Liver (tissue), 9 donors: ENCODE results near the gene XPNPEP1. TPM values are rescaled to one million over a fixed set of nuclear protein-coding genes. Genes with fewer than 3 reads are reported as not detected.

ENCODE experiments used
- DNase-seq: peaks from one replicate; pipeline ENCODE4 v3.0.0-alpha.2; 2017; ENCODE audit warnings: low spot score
- H3K27ac ChIP-seq, 2 donors: one replicate each; pipeline ENCODE4 v1.7.0; 2013; ENCODE audit warnings: inconsistent platforms in 2 of 2, low read length in 2 of 2, control low read depth in 1 of 2, low read depth in 1 of 2, mild to moderate bottlenecking in 1 of 2
- H3K27me3 ChIP-seq, 4 donors: one replicate each; pipeline versions ENCODE4 v1.6.1 to v1.7.0; 2013; ENCODE audit warnings: low read length in 3 of 4, inconsistent platforms in 1 of 4, mild to moderate bottlenecking in 1 of 4, moderate library complexity in 1 of 4; ENCODE audit not compliant: control insufficient read depth in 4 of 4, insufficient read depth in 4 of 4
- H3K36me3 ChIP-seq, 4 donors: one replicate each; pipeline versions ENCODE4 v1.6.1 to v1.7.0; 2013; ENCODE audit warnings: low read length in 3 of 4, mild to moderate bottlenecking in 3 of 4, low read depth in 1 of 4, moderate library complexity in 1 of 4; ENCODE audit not compliant: control insufficient read depth in 4 of 4, insufficient read depth in 3 of 4
- H3K4me1 ChIP-seq, 4 donors: one replicate each; pipeline versions ENCODE4 v1.6.1 to v1.7.0; 2013; ENCODE audit warnings: low read length in 3 of 4, mild to moderate bottlenecking in 3 of 4, moderate library complexity in 1 of 4; ENCODE audit not compliant: control insufficient read depth in 4 of 4, insufficient read depth in 4 of 4
- H3K4me3 ChIP-seq, 3 donors: one replicate each; pipeline versions ENCODE4 v1.6.1 to v1.7.0; 2013; ENCODE audit warnings: low read length in 3 of 3, control low read depth in 1 of 3, low read depth in 1 of 3, mild to moderate bottlenecking in 1 of 3
- H3K9ac ChIP-seq, 2 donors: one replicate each; pipeline ENCODE4 v1.7.0; 2013; ENCODE audit warnings: low read length in 2 of 2, mild to moderate bottlenecking in 2 of 2, moderate library complexity in 2 of 2, control low read depth in 1 of 2, low read depth in 1 of 2
- H3K9me3 ChIP-seq, 4 donors: one replicate each; pipeline versions ENCODE4 v1.6.1 to v1.7.0; 2013; ENCODE audit warnings: low read length in 3 of 4; ENCODE audit not compliant: control insufficient read depth in 4 of 4
- CTCF ChIP-seq: fragments of 150-350 bp; IDR thresholded peaks from 2 replicates; pipeline ENCODE4 v1.5.1; 2017; ENCODE audit warnings: improper control_type of control experiment, low read depth, low read length; ENCODE audit not compliant: missing input control
- FOXA1 ChIP-seq: IDR thresholded peaks from 2 replicates; pipeline ENCODE4 v1.6.1; 2016; ENCODE audit warnings: antibody characterized with exemption
- FOXA2 ChIP-seq: IDR thresholded peaks from 2 replicates; pipeline ENCODE4 v1.6.1; 2016; ENCODE audit warnings: antibody characterized with exemption
- GABPA ChIP-seq, 2 donors: IDR thresholded peaks in 1 of 2; conservative IDR thresholded peaks in 1 of 2; 2 replicates each; pipeline ENCODE4 v1.6.1; 2016; ENCODE audit warnings: antibody characterized with exemption in 2 of 2, mild to moderate bottlenecking in 1 of 2, moderate library complexity in 1 of 2
- HNF4A ChIP-seq, 2 donors: conservative IDR thresholded peaks; 2 replicates each; pipeline ENCODE4 v1.6.1; 2016; ENCODE audit warnings: antibody characterized with exemption in 2 of 2, mild to moderate bottlenecking in 2 of 2
- HNF4G ChIP-seq: IDR thresholded peaks from 2 replicates; pipeline ENCODE4 v1.6.1; 2016; ENCODE audit warnings: antibody characterized with exemption
- JUND ChIP-seq, 2 donors: IDR thresholded peaks; 2 replicates each; pipeline ENCODE4 v1.6.1; 2016; ENCODE audit warnings: antibody characterized with exemption in 2 of 2
- MAX ChIP-seq: IDR thresholded peaks from 2 replicates; pipeline ENCODE4 v1.6.1; 2016; ENCODE audit warnings: antibody characterized with exemption
- NR2F2 ChIP-seq: IDR thresholded peaks from 2 replicates; pipeline ENCODE4 v1.6.1; 2016; ENCODE audit warnings: antibody characterized with exemption
- RAD21 ChIP-seq, 2 donors: IDR thresholded peaks; 2 replicates each; pipeline ENCODE4 v1.6.1; 2016; ENCODE audit warnings: antibody characterized with exemption in 2 of 2, mild to moderate bottlenecking in 2 of 2
- REST ChIP-seq: IDR thresholded peaks from 2 replicates; pipeline ENCODE4 v1.6.1; 2016; ENCODE audit warnings: antibody characterized with exemption, mild to moderate bottlenecking
- RXRA ChIP-seq, 2 donors: IDR thresholded peaks; 2 replicates each; pipeline ENCODE4 v1.6.1; 2017 to 2018; ENCODE audit warnings: antibody characterized with exemption in 2 of 2, mild to moderate bottlenecking in 1 of 2
- SP1 ChIP-seq: IDR thresholded peaks from 2 replicates; pipeline ENCODE4 v1.6.1; 2018; ENCODE audit warnings: antibody characterized with exemption, mild to moderate bottlenecking
- TAF1 ChIP-seq: conservative IDR thresholded peaks from 2 replicates; pipeline ENCODE4 v1.6.1; 2016; ENCODE audit warnings: antibody characterized with exemption, mild to moderate bottlenecking
- YY1 ChIP-seq: IDR thresholded peaks from 2 replicates; pipeline ENCODE4 v1.6.1; 2016; ENCODE audit warnings: antibody characterized with exemption, mild to moderate bottlenecking
- ZBTB33 ChIP-seq: IDR thresholded peaks from 2 replicates; pipeline ENCODE4 v1.6.1; 2016; ENCODE audit warnings: antibody characterized with exemption
- WGBS: extraction: QIAGEN DNeasy Blood & Tissue Kit; methylation state at CpG from one replicate; pipeline ENCODE4 v1.1.7; 2013; 5-methylcytosine and 5-hydroxymethylcytosine counted together
- polyA plus RNA-seq, 2 donors: library from polyadenylated mRNA; stranded (reverse) in 1 of 2; unstranded in 1 of 2; fragments of 200-250 nt in 1 of 2; fragments of >200 nt in 1 of 2; fragmentation: Nextera tagmentation in 1 of 2; extraction: Ambion mirVana in 1 of 2; gene quantifications; one replicate each; pipeline versions ENCODE4 v1.2.1 to v1.2.3, GENCODE V29; 2013 to 2015
- total RNA-seq, 2 donors: library from RNA; depleted of rRNA; stranded (reverse); fragments of >200 nt; gene quantifications; one replicate each; pipeline ENCODE4 v1.2.3, GENCODE V29; 2014
- donor health status: healthy.
- donor health status: healthy.
- donor health status: healthy.
- donor health status: healthy.
- donor health status: healthy.

Gene XPNPEP1
- total and polyA plus RNA-seq, 4 donors, result 9.1 to 38.1 (median 27.3) TPM

GRCh38 chr10:109898666-109899355 lies 24.5 kb downstream of the XPNPEP1 start (continued):
- TF ChIP-seq TAF1, result no peak
- TF ChIP-seq RXRA (IDR thresholded peaks at IDR 0.05), result peak; percentile 66 to 69
- TF ChIP-seq NR2F2, result peak; percentile 87

GRCh38 chr10:109898007-109898406 lies 25.3 kb downstream of the XPNPEP1 start:
- peaks cover 0 to 2% (median 0%) of the 10 kb centered on the region in 4 donors for H3K36me3 ChIP-seq
- WGBS, result 98% methylated on average over 6 of the region's 6 CpGs

More at GRCh38 chr10:109898007-109898406, 25.3 kb downstream of the XPNPEP1 start:
- H3K9ac ChIP-seq, result no peak overlapping the region
- H3K27me3 ChIP-seq, result no peaks in the 10 kb centered on the region
- no peak overlapping the region for H3K27ac ChIP-seq
- no peaks in the 10 kb centered on the region for H3K9me3 ChIP-seq
- H3K4me3 ChIP-seq, result no peak overlapping the region
- DNase-seq, result no peak
- no peak for TF ChIP-seq REST
- TF ChIP-seq JUND (IDR thresholded peaks at IDR 0.05), result no peak
- TF ChIP-seq FOXA2, result no peak
- no peak for TF ChIP-seq RAD21 (IDR thresholded peaks at IDR 0.05)
- no peak for TF ChIP-seq HNF4A (conservative IDR thresholded peaks at IDR 0.05)
- no peak for TF ChIP-seq SP1
- TF ChIP-seq ZBTB33, result no peak
- no peak for TF ChIP-seq FOXA1
- no peak for TF ChIP-seq MAX
- no peak for TF ChIP-seq YY1
- TF ChIP-seq CTCF, result no peak
- no peak for TF ChIP-seq NR2F2
- no peak for TF ChIP-seq GABPA (IDR thresholded peaks at IDR 0.05 in 1 of 2, conservative IDR thresholded peaks at IDR 0.05 in 1 of 2)
- no peak for TF ChIP-seq HNF4G
- H3K4me1 ChIP-seq, result peaks cover 3 to 18% (median 12%) of the 10 kb centered on the region in 4 donors
